NCI-H748 treated with DMSO at 0.1 percent for 48 hours (cell line): ENCODE data around the gene PTGS1.
"Not testable (repeated sequence)": the region's sequence is repeated elsewhere in the genome, so short reads cannot be mapped to it uniquely, and the experiment has no call there.

Experiments used
- DNase-seq: peaks from one replicate; lab custom pipeline; 2025; lab: John Stamatoyannopoulos, UW

Gene PTGS1

DNA sequence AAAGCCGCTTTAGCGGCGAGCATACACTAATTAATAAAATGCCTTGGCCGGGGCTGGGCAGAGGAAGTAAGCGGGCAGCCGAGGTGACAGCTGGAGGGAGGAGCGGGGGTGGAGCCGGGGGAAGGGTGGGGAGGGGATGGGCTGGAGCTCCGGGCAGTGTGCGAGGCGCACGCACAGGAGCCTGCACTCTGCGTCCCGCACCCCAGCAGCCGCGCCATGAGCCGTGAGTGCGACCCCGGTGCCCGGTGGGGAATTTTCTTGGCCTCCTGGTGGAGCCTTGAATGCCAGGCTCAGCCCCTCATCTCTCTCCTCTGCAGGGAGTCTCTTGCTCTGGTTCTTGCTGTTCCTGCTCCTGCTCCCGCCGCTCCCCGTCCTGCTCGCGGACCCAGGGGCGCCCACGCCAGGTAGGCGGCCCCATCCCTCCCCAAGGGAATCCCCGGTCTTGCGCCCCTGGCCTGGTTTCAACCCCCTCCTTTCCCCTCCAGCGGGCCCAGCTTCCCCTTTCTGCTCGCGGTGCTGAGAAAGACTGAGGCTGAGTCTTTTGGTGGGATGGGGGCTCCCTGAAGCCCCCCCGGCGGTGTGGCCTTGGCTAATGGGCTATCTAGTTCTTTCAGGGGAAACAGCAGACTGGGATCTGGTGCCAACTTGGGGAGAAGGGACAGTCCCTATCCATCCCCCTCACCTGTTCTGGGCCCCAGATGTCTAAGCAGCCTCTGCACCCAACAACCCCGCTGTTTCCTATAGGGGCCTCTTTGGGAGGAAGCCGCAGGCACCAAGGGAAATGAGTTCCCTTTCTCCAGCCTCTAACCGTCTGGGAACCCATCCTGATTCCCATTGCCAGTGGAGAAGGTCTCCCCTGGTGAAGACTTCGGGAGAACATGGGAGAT is at the start of gene PTGS1:
Gene PTGS1 (plus strand): TSS at position 156 of the 887 bp plus-strand sequence. CDS start 61 bp downstream, at position 217.
- DNase-seq, result peak; percentile 12

DNA sequence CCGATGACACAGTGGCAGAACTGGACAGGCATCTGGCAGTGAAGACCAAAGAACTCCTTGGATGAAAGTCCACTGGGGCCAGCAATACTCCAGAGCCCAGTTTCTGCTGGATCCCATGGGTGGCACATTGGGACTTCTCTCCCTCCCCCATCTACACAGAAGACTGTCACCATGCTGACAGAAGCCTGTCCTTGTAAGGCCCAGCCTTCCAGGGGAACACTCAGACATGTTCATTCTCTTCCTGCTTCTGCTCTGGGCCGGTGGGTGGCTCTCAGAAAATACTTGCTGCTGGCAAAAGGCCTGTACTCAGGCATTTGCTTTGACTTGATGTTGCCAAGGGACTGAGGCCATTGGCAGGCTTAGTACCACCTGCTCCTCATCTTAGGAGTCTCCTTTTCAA is 48.3 kb upstream of the PTGS1 start:
- DNase-seq, result no peak

DNA sequence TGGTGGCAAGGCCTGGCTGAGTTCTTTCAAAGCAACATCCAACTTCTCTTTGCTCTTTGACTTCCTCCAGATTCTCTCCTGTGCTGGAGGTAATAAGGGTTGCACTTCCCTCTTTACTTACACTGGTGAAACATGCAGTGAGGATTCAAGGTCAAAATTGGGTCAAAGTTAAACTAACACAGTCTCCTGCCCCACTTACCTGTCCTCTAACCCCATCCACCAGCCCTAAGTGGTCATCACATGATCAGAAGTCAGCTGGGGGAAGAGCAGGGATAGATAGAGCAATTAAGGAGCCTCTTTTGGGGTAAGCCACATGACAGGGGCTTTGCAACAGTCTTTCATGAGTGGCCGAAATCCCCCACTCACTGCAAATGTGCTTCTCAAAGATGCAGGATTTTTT is 46.2 kb upstream of the PTGS1 start:
- DNase-seq, result not testable (repeated sequence)

GRCh38 chr9:122325124-122325523 is 45.7 kb upstream of the PTGS1 start:
- no peak for DNase-seq

DNA sequence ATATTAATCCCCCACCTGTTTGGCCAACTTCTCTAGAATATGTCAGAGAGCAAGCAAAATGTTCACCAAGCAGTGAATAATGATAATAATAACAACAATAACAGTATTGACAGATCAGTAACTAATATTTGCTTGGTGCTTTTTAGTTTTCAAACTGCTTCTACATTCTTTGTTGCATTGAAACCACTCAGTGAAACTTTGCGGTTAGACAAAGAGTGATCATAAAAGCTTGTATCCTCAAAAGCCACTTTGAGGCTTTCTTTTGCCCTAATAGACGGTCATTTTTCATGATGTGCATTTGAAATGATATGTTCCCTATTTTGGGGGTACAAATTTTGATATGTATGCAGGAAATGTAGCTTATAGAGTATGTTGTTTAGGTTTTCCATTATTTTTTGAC is 43.6 kb upstream of the PTGS1 start:
- no peak for DNase-seq

DNA sequence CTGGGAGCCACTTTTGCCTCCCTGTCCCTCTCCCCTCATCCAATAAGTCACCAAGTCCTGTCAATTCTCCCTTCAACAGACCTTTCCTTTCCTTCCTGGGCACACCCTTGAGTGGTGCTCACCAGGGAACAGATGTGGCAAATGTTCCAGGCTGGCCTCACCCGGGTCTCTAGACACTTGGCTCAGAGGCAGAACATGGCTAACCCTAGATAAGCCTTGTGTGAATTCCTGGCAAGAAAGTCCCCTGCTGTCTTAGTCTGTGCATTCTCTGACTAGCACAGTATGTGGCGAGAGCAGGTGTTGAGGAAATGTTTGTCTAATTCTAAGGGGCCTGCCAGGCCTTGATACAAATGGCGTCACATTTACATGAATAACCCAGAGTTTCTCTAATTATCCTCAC is 41.2 kb upstream of the PTGS1 start:
- no peak for DNase-seq

- DNase-seq, result not testable (repeated sequence)
Measured at GRCh38 chr9:122330466-122330865, 40.4 kb upstream of the PTGS1 start.

GRCh38 chr9:122331523-122331927 is 39.3 kb upstream of the PTGS1 start:
- DNase-seq, result no peak

GRCh38 chr9:122332083-122332482 is 38.7 kb upstream of the PTGS1 start:
- no peak for DNase-seq

DNA sequence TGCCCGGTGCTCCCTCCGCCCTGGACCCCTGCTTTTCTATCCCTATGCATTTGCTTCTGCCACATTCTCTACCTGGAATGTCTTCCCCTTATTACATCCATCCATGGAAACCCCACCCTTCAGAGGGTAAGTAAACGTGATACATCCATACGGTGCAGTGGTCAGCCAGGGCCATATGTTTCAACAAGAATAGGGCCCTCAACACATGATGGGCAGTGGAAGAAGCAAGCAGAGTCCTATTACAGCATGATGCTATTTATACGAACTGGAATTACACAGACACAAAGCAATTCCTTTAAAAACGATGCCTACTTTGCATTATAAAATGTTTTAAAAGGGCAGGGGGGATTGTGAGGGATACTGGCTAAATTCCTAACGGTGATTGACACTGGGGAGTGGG is 38.2 kb upstream of the PTGS1 start:
- no peak for DNase-seq

- DNase-seq, result no peak
Measured at GRCh38 chr9:122333169-122333808, 37.5 kb upstream of the PTGS1 start.

DNA sequence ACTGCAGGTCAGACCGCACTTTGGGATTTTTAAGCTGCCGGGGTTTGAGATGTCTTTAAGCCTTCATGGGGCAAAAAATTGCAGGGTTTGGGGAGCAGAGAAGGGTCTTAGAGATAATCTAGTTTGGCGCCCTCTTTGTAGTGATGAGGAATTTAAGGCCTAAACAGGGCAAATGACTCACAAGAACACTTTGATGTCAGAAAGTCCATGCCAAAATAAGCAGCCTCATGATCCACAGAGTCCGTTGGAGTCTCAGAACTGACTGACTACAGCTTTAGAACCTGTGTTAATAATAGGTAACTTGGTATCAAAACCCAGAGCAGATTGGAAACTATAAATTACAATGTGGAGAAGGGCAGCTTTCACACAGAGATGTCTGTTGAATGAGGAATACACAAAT is 35.9 kb upstream of the PTGS1 start:
- DNase-seq, result no peak

DNA sequence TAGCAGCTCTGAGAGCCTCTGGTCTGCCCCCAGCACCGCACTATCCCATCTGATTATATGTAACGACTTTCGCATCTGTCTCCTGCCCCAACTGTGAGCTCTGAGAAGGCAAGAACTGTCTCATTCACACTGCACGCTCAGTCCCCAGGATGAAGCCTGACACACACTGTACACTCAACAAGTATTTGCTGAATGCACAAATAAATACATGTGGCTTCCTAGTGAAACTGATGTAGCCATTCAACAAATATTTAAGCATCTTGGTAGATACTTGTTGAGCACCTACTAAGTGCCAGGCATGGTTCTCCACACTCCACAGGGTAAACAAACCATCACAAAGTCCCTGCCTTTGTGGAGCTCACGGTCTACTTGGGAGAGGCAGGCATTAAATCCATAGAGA is 34.6 kb upstream of the PTGS1 start:
- DNase-seq, result no peak

DNA sequence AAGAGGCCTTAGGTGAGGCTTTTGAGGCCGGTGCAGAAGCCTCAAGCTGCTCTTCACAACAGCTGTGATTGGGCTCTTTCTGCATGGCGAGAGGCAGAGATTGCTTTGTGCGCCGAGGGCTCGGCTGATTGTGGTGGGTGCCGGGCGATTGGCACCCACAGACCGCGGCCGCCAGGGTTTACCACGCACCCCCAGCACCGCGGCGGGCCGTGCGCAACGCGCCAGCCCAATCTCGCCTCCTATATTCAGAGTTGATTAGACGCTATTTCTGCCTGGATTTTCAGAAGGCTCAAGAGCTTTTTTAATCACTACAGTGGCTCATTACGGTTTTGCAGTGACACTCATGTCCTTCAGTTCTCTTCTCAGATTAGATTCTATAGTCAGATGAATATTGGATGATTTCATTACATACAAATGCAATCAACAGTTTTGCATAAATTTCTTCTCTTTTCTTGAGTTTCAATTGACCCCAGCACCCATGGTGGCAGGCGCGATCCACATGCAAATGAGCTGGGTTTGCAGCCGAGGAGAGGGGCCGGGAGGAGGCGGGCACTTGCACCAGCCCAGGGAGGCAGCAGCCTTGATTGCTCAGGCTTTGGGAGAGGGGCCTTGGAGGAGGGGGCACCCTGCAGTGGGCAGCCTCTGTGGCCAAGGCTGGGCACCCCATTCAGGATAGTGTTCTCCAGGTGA is 33.8 kb upstream of the PTGS1 start:
- no peak for DNase-seq

GRCh38 chr9:122337556-122337929 is 33.3 kb upstream of the PTGS1 start:
- no peak for DNase-seq

DNA sequence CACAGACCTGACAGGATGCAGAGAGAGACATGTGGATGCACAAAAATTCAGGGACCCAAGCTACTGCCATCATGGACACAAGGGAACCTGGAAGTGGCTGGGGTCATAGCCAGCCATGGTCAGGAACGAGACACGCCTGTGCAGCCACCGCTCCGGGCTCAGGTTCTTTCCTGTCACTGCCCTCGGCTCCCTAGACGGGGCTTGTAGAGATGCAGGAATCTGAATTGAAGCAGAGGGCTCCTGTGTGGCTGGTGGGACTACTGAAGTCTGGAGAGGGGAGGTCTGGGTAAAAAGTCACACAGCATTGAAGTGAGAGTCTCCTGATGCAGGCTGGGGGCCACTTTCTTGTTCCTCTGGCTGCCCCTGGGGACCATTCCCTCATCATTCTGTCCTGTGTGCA is 32.3 kb upstream of the PTGS1 start:
- DNase-seq, result no peak

- DNase-seq, result no peak
Measured at GRCh38 chr9:122338994-122339393, 31.8 kb upstream of the PTGS1 start.

DNA sequence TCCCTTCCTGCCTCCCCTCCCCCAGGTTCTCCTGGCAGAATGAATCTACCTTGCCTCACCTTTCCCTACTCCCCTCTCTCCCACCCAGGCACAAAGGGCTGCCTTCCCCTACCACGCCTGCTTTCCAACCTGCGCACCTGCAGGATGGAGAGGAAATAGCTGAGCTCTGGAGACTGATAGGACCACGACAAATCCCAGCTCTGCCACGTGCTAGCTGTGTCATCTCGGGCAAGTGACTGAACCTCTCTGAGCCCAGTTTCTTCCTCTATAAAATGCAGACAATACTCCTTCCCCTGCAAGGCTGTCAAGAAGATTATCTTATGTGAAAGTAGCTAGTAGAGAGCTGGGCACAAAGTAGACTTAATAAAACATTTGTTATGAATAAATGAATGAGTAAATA is 31.2 kb upstream of the PTGS1 start:
- no peak for DNase-seq

GRCh38 chr9:122340161-122340560 is 30.7 kb upstream of the PTGS1 start:
- DNase-seq, result no peak

DNA sequence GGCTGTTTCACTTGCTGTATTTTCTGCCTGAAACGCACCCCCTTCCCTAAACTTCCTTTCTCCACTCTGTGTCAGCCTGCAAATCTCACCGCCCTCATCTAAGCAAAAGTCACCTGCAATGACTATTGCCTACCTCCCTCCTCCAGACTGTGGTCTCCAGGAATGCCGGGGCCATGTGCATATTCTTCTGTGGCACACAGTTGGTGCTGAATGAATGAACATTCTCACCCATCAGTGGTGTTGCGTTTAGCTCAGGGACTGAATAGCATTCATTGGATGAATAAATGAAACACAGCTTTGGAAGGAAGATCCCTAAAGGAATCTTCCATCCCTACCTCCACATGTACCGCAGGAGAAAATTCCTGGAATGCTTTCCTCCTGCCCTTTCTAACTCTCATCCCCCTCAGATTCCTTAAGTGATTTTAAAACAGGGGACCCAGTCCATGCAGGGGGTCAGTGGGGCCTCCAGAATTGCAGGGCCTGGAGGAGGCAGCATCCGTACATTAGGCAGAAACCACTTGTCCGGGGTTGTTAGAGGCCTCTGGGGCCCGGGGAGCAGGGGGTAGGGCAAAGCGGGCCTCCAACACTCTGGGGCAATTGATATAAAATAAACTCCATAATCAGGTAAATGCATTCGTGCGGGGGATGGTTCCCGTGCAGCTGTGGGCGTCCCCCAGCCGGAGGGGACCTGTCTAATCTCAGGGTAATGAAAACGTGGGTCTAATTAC is 28.3 kb upstream of the PTGS1 start:
- DNase-seq, result no peak

DNA sequence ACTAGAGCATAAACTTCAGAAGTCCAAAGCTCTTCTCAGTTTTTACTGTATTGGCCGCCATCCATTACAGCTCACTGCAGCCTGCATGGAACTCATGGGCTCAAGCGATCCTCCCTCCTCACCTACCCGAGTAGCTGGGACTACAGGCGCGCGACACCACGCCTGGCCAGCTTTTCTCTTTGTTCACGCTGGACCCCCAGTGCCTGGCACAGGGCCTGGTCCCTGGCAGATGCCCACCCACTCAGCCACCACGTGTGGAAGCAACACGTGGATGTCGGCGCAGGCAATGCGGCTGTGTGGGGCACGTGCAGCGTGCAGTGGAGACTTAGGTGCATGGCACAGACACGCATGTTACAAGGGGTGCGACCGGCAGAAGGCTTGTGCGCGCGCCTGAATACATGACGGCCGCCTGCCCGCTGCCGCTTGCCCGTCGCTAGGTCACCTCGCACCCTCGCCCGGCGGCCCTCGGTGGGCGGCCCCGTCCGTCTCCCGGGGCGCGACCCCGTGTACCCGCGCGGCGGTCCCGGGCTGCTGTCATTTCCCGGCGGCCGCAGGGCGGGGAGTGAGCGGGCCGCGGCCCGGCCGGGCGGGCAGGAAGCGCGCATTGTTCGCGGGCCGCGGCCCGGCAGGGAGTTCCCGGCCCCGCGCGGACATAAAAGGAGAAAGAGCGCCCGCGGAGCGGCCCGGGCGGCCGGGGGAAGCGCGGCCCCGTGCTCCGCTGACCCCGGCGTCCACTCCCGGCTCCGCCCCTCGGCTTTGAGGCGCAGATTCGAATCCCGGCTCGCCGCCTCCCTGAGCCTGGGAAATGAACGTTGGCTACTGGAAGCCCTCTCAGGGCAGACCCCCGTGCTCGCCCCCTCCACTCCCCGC is 24.1 kb upstream of the PTGS1 start:
- DNase-seq, result no peak
